Neural cell (in vitro differentiated cells): ENCODE measurements around the gene GALR1. TPM values are rescaled to one million over a fixed set of nuclear protein-coding genes. Genes with fewer than 3 reads are reported as not detected.

Source experiments
- H2AFZ ChIP-seq: fragments of 200-600, 300-800 bp; sonication (generic), shearing (Covaris generic); 2 replicates; pipeline ENCODE4 v1.6.0; 2014; ENCODE audit warnings: low read depth, mild to moderate bottlenecking, antibody characterized with exemption, low read length, moderate library complexity
- H3F3A ChIP-seq: fragments of 200-600 bp; shearing (Covaris generic); 2 replicates; pipeline ENCODE4 v1.6.1; 2016; ENCODE audit warnings: mild to moderate bottlenecking, moderate library complexity, mixed read lengths, antibody characterized with exemption, low read length; ENCODE audit not compliant: insufficient read depth, poor library complexity, severe bottlenecking
- H3K27ac ChIP-seq: fragments of 200-600, 300-800 bp; sonication (generic), shearing (Covaris generic); 2 replicates; pipeline ENCODE4 v1.5.1; 2014; ENCODE audit warnings: mild to moderate bottlenecking, low read length, moderate library complexity
- H3K27me3 ChIP-seq: fragments of 300-800, 200-600 bp; sonication (generic), shearing (Covaris generic); 2 replicates; pipeline ENCODE4 v1.6.0; 2014; ENCODE audit warnings: mild to moderate bottlenecking, low read depth, low read length, moderate library complexity; ENCODE audit not compliant: insufficient read depth
- H3K36me3 ChIP-seq: fragments of 300-800, 200-600 bp; sonication (generic), shearing (Covaris generic); 2 replicates; pipeline ENCODE4 v1.5.1; 2014; ENCODE audit warnings: mild to moderate bottlenecking, antibody characterized with exemption, low read length, moderate library complexity; ENCODE audit not compliant: insufficient read depth
- H3K4me2 ChIP-seq: fragments of 300-800, 200-600 bp; sonication (generic), shearing (Covaris generic); 2 replicates; pipeline ENCODE4 v1.6.0; 2014; ENCODE audit warnings: mild to moderate bottlenecking, low read length
- H3K4me3 ChIP-seq: fragments of 300-800, 200-600 bp; sonication (generic), shearing (Covaris generic); 2 replicates; pipeline ENCODE4 v1.5.1; 2014; ENCODE audit warnings: mild to moderate bottlenecking, low read length, moderate library complexity
- H3K79me2 ChIP-seq: fragments of 200-600 bp; shearing (Covaris generic); replicated peaks from 2 replicates; pipeline ENCODE4 v1.6.0; 2014; ENCODE audit warnings: mild to moderate bottlenecking, low read length, moderate library complexity; ENCODE audit not compliant: insufficient read depth
- H3K9ac ChIP-seq: fragments of 300-800, 200-600 bp; sonication (generic), shearing (Covaris generic); 2 replicates; pipeline ENCODE4 v1.6.1; 2016; ENCODE audit warnings: mild to moderate bottlenecking, low read length, mixed read lengths
- H3K9me2 ChIP-seq: fragments of 200-600 bp; shearing (Covaris generic); 2 replicates; pipeline ENCODE4 v1.6.1; 2016; ENCODE audit warnings: mild to moderate bottlenecking, low read length, mixed read lengths; ENCODE audit not compliant: insufficient read depth
- H3K9me3 ChIP-seq: fragments of 200-600, 300-800 bp; sonication (generic), shearing (Covaris generic); 2 replicates; pipeline ENCODE4 v1.6.1; 2016; ENCODE audit warnings: mild to moderate bottlenecking, mixed run types, low read length, moderate library complexity, mixed read lengths
- H4K20me1 ChIP-seq: fragments of 200-600 bp; shearing (Covaris generic); 2 replicates; pipeline ENCODE4 v1.6.1; 2016; ENCODE audit warnings: mild to moderate bottlenecking, mixed run types; ENCODE audit not compliant: insufficient read depth
- CTCF ChIP-seq: fragments of 450-650 bp; IDR thresholded peaks from 2 replicates; pipeline ENCODE4 v1.5.1; 2014; ENCODE audit warnings: antibody characterized with exemption, mild to moderate bottlenecking, moderate library complexity; ENCODE audit not compliant: poor library complexity, severe bottlenecking
- EP300 ChIP-seq: fragments of 450-650 bp; conservative IDR thresholded peaks from 2 replicates; pipeline ENCODE4 v1.6.1; 2014; ENCODE audit warnings: antibody characterized with exemption, mild to moderate bottlenecking, moderate library complexity; ENCODE audit not compliant: poor library complexity, severe bottlenecking
- EZH2 ChIP-seq: fragments of 200-600, 300-800 bp; shearing (Covaris generic), sonication (generic); IDR thresholded peaks from 2 replicates; pipeline ENCODE4 v1.6.1; 2014; ENCODE audit warnings: antibody characterized with exemption, low read length, borderline replicate concordance, mild to moderate bottlenecking; ENCODE audit not compliant: insufficient read depth, poor library complexity, severe bottlenecking
- MXI1 ChIP-seq: fragments of 450-650 bp; conservative IDR thresholded peaks from 2 replicates; pipeline ENCODE4 v1.6.1; 2014; ENCODE audit warnings: antibody characterized with exemption, mild to moderate bottlenecking; ENCODE audit not compliant: poor library complexity, severe bottlenecking
- POLR2AphosphoS5 ChIP-seq: IDR thresholded peaks from 2 replicates; pipeline ENCODE4 v1.6.1; 2012
- RAD21 ChIP-seq: fragments of 450-650 bp; conservative IDR thresholded peaks from 2 replicates; pipeline ENCODE4 v1.6.1; 2014; ENCODE audit warnings: antibody characterized with exemption, mild to moderate bottlenecking, moderate library complexity
- REST ChIP-seq: IDR thresholded peaks from 2 replicates; pipeline ENCODE4 v1.6.1; 2012; ENCODE audit warnings: borderline replicate concordance
- SMC3 ChIP-seq: fragments of 450-650 bp; conservative IDR thresholded peaks from 2 replicates; pipeline ENCODE4 v1.6.1; 2014; ENCODE audit warnings: antibody characterized with exemption, mild to moderate bottlenecking, moderate library complexity; ENCODE audit not compliant: poor library complexity
- TAF1 ChIP-seq: IDR thresholded peaks from 2 replicates; pipeline ENCODE4 v1.6.1; 2012; ENCODE audit warnings: low read depth
- polyA plus RNA-seq: library from polyadenylated mRNA; depleted of rRNA; stranded (reverse); fragments of >200 nt; gene quantifications from 2 replicates; pipeline ENCODE4 v1.2.3, GENCODE V29; 2014

GALR1 gene
- polyA plus RNA-seq, 1 donor from 2014 or later: 0.11 TPM

- no peak overlapping the region for H3K4me3 ChIP-seq
- TF ChIP-seq RAD21: no peak
- no peak for TF ChIP-seq EP300
- no peak for TF ChIP-seq POLR2AphosphoS5
- no peak for TF ChIP-seq REST
- TF ChIP-seq SMC3: no peak
- no peak for TF ChIP-seq TAF1
- no peak for TF ChIP-seq EZH2
- TF ChIP-seq CTCF: no peak
- TF ChIP-seq MXI1: no peak
Observed at GRCh38 chr18:77220726-77221125, 28.9 kb upstream of the GALR1 start.

GRCh38 chr18:77222464-77222863 lies 27.2 kb upstream of the GALR1 start:
- H3K27me3 ChIP-seq: no peaks in the 10 kb centered on the region
- H3K9me2 ChIP-seq: no peaks in the 10 kb centered on the region
- no peaks in the 10 kb centered on the region for H3K36me3 ChIP-seq
- no peak overlapping the region for H2AFZ ChIP-seq
- TF ChIP-seq SMC3 (no peak), TAF1 (no peak), EZH2 (no peak), RAD21 (no peak), POLR2AphosphoS5 (no peak), REST (no peak), MXI1 (no peak), EP300 (no peak), CTCF (no peak)
- H3K27ac ChIP-seq: no peak overlapping the region
- H3K79me2 ChIP-seq: no peaks in the 10 kb centered on the region
- no peaks in the 10 kb centered on the region for H3K9me3 ChIP-seq
- H3F3A ChIP-seq: no peaks in the 10 kb centered on the region
- no peaks in the 10 kb centered on the region for H4K20me1 ChIP-seq
- H3K4me3 ChIP-seq: no peak overlapping the region
- no peak overlapping the region for H3K4me2 ChIP-seq
- H3K9ac ChIP-seq: no peak overlapping the region

More at GRCh38 chr18:77220726-77221125, 28.9 kb upstream of the GALR1 start:
- no peaks in the 10 kb centered on the region for H3K9me2 ChIP-seq
- H3K27me3 ChIP-seq: no peaks in the 10 kb centered on the region
- no peaks in the 10 kb centered on the region for H3F3A ChIP-seq
- no peak overlapping the region for H2AFZ ChIP-seq
- no peaks in the 10 kb centered on the region for H3K9me3 ChIP-seq
- no peaks in the 10 kb centered on the region for H3K79me2 ChIP-seq
- no peaks in the 10 kb centered on the region for H3K36me3 ChIP-seq
- H3K9ac ChIP-seq: no peak overlapping the region
- H4K20me1 ChIP-seq: no peaks in the 10 kb centered on the region
- no peak overlapping the region for H3K27ac ChIP-seq
- H3K4me2 ChIP-seq: no peak overlapping the region
